Suppressor macrophage (primary cell): ENCODE data around the gene STAT5B.
A peak's percentile ranks its signal among the peaks of the same experiment; 100 is the strongest.

ENCODE experiments used
- DNase-seq, 4 experiments: peaks; one replicate each; pipeline ENCODE4 v3.0.0-alpha.2; 2020 to 2022

STAT5B gene

DNA sequence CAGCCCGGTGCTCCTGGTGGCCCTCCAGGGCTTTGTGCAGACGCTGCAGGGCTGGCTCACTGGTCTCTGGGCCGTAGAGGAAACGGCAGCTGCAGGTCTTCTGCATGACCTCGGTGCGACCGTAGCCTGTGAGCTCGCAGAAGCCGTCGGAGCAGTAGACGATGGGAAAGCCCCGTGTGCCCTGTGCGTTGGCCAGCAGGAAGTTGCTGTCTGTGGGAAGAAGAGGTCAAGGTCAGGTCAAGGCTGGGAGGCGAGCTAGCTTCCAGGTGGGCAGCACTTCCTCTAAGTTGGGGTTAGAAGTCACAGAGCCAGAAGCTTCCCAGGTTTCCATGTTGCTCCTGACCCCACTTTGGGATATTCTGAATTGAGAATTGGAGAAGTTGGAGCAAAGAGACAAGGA, 97.4 kb downstream of the STAT5B start:
- peak; percentile 82 to 91 (median 90) for DNase-seq

DNA sequence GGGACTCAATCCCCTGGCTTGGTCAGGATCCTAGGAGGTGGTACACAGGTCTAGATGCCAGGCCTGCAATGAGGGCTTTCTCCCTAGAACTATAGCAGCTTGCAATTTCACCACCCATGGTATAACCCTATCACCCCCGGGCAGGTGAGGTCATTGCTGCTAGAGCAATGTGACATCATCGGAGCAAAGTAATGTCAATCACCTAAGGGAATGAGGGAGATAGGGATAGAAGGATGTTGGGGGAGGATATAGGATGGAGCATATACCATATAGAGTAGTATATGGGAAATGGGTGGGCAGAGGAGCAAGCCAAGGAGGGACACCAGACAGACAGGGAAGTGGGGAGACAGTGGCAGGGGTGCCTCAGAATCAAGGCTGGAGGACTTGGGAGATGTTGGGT, 98.5 kb downstream of the STAT5B start:
- peak in 2 of 4 experiments; percentile 39 to 43 for DNase-seq

DNA sequence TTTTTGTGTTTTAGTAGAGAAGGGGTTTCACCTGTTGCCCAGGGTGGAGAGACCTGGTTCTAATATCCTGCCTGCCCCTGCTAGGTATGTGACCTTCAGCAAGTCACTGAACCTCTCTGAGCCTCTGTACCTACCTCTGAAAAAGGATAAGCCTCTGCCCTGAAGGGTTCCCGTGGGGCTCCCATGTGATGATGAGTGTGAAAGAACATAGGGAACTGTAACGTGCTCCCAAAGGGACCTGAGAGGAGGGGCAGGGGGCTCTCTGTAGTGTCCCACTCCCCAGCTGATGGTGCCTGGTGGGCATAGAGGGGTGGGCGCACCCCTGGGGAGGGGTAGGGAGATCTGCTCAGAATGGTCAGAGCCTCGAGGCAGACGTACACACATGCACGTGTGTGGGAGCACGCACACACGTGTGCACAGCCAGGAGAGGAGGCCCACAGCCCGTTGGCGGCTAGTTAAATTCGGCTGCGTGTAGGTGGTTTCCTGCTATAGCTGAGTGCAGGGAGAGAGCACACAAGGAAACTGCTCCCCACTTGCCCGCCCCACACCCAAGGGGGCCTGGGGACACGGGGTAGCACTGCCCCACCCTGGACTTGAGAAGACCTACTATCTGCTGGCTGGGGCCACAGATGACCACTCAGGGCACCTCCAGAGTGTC, 101.9 kb downstream of the STAT5B start:
- peak in 1 of 4 experiments; percentile 17 for DNase-seq

DNA sequence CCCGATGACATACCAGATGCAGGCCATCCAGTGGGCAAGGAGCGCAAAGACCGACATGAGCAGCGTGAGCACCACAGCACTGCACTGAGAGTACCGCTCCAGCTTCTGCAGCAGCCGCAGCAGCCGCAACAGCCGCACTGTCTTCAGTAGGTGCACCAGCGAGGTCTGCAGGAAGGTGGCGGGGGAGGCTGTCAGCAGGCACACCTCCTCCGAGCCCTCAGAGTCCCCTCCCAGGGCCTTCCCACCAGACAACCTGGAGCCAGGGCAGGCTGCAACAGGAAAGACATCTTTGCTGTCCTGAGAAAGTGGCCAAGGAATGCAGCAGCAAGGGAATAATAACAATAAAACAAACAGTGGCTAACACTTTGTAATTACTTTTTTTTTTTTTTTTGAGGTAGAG, 104.4 kb downstream of the STAT5B start:
- no peak for DNase-seq

DNA sequence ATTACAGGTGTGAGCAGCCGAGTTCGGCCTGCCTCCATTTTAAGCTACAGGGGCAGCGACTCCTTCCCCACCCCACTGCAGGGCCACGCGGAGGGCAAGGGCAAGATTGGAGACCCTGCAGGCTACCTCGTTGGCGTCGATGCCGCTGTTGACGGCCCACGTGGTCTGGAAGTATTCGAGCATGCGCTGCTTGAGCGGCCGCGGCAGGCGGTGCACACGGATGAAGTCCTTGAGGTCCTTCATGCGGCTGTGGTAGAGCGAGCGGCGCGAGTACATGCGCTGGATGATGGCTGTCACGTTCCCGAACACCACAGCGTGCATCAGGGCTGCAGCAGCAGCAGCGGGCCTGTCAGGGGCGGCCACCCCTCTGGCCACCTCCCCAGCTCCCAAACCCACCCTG, 106.8 kb downstream of the STAT5B start:
- no peak for DNase-seq

DNA sequence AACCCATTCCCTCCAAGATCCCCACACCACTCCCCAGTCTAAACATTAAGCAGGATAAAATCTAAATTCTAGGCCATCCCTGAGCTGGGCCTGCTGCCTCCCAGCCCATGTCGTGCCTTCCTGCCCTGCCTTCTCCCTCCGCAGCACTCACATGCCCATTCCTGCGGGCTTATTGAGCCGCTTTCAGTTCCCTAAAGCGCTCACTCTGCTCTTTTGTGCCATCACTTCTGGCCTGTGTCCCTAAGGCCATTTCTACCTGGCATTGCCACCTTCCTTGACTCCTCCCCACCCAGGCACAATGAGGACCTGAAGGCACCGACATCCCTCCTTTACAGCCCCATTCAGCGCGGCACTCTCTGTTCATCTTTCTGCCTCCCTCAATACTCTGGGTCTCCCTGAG, 108.4 kb downstream of the STAT5B start:
- DNase-seq, result peak; percentile 52 to 81 (median 72)

DNA sequence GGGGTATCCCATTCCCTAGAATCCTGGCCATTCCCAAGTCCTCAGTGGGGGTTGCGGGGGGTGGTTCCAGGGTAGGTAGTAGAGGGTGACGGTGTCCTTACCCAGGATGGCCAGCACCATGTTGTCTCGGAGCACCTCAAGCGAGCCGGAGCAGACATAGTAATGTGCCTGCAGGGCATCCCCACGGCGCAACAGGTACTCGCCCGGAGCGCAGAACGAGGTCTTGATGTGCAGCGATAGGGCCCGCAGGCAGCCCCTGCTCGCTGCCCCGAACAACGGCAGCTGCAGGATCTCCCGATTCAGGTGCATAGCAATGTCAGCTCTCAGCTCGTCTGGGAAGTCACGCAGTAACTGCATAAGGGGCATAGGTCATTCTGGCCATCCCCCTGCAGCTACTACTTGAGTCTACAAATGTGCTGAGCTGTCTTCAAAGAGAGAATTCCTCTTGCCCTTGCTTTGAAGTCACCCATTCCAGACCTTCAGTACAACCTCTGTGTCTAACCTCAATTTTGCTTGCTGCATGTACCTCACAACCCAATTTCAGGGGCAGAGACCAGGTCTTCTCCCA, 109.9 kb downstream of the STAT5B start:
- DNase-seq, result peak in 1 of 4 experiments; percentile 7

DNA sequence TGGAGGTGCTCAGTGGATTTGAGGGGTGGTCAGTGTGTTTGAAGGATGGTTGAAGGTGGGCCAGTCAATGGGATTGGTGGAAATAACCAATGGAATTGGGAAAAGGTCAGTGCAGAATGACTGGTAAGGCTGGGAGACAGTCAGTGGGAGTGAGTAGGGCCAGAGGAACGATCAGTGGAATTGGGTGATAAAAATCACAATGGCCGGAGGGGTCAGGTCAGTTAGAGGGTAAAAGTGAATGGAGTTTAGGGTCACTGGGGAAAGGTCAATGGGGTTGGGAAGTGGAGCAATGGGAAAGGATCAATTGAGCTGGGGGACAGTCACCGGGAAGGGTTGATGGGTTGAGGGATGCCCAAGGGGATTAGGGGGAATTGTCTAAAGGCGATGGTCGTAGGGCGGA, 110.4 kb downstream of the STAT5B start:
- DNase-seq, result no peak

DNA sequence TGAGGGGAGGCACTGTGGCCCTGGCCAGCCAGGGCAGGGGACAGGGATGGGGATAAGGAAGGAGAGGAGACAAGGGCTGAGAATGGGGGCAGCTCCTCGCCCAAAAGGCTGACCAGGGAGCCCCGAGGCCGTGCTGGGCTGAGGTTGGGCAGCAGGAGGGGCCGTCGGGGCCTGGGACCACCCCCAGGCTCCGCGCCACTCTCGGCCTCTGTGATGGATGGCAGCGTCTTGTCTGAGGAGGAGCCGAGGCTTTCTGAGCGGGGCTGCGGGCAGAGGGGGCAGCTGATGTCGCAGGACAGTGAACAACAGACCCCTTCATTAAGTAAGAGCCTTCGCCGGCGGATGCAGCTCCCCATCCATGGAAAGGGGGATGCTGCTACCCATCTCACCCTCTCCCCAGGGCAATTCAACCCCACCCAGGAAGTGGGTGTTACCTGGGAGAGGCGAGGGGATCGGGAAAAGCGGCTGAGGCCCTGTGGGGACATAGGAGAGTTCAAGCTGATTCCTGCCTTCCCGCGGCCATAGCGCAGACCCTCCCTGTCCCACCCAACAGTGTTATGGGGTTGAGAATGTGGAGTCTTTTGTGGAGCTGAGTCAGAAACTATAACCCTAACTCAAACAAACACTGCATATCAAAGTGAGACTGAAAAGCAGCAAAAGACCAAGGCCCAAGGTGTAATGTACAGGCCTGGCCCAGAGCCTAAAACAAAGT, 112.3 kb downstream of the STAT5B start:
- DNase-seq, result no peak

DNA sequence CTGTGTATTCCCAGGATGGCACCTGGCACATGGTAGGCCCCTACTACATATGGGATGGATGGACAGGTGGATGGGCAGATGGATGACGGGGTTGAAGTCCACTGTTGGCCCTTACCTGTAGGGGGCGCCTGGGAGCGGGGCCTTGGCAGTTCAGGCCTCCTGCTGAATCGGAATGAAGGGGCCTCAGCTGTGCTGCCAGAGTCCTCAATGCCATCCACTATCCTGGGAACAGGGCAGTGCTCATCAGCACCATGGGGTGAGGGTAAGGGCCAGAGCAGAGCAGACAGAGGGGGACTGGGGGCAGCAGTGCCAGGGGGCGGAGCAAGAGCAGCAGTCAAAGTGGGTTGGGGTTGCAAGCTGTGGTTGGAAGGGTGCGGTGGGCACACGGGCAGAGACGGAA, 113.1 kb downstream of the STAT5B start:
- DNase-seq, result peak in 2 of 4 experiments; percentile 24 to 58

DNA sequence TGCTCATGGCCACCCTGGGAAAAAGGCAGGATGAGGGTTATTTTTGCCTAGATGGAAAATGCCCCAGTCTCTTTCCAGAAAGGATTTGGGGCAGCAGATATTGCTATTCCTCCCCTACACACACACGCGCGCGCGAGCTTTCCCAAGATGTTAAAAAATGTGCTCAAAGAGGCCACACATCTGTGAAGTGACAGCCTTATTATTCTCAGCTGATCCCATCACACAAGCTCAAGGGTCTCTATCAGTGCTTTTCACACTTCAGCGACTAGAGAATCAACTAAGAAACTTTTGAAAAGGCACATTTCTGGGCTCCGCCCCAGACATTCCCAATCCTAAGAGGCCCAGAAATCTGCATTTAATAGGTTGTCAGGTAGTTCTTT, 115.7 kb downstream of the STAT5B start:
- DNase-seq, result no peak

DNA sequence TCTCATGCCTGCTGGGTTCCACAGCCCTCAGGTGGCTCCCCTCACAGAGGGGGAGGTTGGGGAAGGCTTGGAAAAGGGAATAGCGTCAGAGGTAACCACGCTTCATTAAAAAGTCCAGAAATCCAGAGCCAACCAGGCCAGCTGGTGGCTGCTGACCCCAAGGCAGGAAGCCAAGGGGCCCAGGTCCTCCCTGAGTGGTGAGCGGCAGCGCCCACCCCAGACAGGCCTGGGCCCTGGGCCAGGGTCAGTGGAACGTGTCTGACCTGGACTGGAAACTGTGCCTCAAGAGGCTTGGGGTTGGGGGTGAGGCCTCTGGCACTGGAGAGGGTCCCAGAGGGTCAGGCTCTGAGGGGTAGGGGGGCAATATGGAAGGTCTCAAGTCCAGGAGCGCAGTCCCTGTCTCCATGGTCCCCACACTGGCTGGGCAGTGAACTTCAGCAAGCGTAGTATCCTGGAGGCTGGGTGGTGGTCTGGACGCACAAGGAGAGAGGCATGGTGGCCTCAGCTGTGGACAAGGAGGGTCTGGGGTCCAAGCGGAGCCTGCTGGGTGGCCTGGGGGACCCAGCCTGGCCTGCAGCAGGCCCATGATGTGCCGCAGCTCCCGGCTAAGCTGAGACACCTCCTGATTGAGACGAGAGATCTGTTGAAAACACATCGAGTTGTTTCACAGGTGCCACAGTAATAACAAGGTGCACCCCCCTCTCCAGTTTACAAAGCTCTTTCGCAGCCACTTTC, 116.2 kb downstream of the STAT5B start:
- no peak for DNase-seq

DNA sequence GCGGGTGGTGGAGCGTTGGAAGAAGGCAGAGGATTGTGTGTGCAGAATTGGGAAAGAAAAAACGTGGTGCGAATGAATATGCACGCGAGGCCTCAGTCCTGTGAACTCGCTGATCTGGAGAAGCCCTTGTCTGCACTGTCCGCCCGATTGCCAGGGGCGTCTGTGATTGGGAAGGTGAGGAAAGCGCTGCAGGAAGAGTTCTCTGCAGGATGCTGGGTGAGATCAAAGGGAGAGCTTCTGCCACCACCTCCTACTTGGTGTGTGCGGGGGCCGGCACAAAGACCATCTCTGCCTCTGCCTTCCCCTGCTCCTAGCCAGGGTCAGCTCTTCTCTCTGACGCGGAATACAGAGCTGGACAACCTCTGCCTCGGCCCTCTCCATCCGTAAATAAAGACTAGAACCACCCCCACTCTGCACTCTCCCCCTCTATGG, 120.6 kb downstream of the STAT5B start:
- DNase-seq, result no peak

DNA sequence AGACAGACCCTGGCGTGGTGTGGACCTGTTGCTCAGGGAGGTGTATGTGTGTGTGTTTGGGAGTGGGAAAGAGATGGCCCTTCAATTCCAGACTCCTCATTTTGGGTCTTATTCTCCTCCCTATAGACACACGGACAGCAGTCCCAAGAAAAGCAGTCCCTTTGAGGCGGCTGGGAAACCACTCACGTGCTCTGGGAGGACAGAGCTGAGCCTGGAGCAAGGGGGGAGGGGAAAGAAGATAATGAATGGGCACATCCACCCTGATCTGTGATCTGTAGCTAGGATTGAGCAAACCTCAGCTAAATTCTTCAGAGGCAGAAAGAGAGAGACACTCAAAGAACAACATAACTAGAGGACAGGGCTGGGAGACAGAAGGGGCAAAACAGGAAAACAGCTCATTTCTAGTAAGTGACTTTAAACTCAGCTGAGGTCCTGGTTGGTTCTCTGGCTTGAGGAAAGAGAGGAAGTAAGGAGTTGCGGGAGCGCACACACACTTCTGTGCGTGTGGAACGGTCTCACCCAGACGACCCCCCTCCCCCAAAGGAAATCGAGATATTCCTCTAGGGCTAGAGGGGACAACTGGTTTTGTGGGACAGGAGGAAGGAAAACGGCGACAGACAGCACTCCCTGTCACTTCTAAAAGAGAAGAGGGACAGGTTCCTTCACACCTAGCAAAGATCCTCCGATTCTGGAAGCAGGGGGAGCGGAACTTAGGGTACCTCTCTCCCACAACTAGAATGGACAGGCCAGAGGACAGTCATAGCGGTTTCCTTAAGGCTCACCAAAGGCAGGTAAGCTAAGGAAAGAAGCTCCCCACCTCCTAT, 122.1 kb downstream of the STAT5B start:
- DNase-seq, result peak; percentile 61 to 75 (median 69)
